A549 (cell line): ENCODE results near the gene CNTNAP5.

Experiments used
- POLR2A ChIP-seq: IDR thresholded peaks from 2 replicates; pipeline ENCODE4 v1.6.1; 2012; ENCODE audit warnings: mild to moderate bottlenecking, low read length
- TF ChIP-seq, protein P1 (sequence below): fragments of >200 bp; sonication (Bioruptor Twin); formaldehyde crosslinking; IDR thresholded peaks from 3 replicates; pipeline ENCODE4 v1.5.1; 2016
- TF ChIP-seq, protein P2 (sequence below): fragments of 450-650 bp; IDR thresholded peaks from 2 replicates; pipeline ENCODE4 v1.6.1; 2014; ENCODE audit warnings: antibody characterized with exemption

DNA sequence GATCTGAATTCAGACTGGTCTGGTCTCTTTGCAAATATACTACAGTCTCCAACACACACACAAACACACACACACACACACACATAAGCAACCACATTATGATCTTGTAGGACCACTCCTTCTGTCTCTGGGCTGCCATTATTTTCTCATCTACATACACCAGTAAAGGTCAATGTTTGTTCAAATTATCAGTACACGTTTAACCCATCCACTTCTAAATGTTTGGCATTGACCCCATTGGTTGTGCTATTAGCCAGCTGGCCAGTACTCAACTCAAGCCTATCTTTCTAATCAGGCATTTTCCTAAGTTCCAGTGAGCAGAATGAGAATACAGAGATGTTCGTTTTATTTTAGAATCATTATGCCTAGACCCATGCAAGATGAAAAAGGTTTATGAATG, 186.4 kb downstream of the CNTNAP5 start:
- TF ChIP-seq, protein P1, sequence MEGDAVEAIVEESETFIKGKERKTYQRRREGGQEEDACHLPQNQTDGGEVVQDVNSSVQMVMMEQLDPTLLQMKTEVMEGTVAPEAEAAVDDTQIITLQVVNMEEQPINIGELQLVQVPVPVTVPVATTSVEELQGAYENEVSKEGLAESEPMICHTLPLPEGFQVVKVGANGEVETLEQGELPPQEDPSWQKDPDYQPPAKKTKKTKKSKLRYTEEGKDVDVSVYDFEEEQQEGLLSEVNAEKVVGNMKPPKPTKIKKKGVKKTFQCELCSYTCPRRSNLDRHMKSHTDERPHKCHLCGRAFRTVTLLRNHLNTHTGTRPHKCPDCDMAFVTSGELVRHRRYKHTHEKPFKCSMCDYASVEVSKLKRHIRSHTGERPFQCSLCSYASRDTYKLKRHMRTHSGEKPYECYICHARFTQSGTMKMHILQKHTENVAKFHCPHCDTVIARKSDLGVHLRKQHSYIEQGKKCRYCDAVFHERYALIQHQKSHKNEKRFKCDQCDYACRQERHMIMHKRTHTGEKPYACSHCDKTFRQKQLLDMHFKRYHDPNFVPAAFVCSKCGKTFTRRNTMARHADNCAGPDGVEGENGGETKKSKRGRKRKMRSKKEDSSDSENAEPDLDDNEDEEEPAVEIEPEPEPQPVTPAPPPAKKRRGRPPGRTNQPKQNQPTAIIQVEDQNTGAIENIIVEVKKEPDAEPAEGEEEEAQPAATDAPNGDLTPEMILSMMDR: no peak
- TF ChIP-seq POLR2A: no peak
- TF ChIP-seq, protein P2, sequence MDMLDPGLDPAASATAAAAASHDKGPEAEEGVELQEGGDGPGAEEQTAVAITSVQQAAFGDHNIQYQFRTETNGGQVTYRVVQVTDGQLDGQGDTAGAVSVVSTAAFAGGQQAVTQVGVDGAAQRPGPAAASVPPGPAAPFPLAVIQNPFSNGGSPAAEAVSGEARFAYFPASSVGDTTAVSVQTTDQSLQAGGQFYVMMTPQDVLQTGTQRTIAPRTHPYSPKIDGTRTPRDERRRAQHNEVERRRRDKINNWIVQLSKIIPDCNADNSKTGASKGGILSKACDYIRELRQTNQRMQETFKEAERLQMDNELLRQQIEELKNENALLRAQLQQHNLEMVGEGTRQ: no peak
